ENCODE data around the gene SAV1. TPM values are rescaled to one million over a fixed set of nuclear protein-coding genes. Genes with fewer than 3 reads are reported as not detected.
"Not testable (repeated sequence)": the region's sequence is repeated elsewhere in the genome, so short reads cannot be mapped to it uniquely, and the experiment has no call there.

Gene SAV1
- total RNA-seq (10 to 100 TPM; 28.0 to 31.2 (median 29.2) TPM), polyA plus RNA-seq (20.3 TPM)
- long read RNA-seq, donor 1, transcript SAV1-201 (5 exons, 3,063 nt) = major isoform, 96 of 110 reads
- long read RNA-seq, donor 1, partial matches to known transcripts = 9 of 110 reads
- long read RNA-seq, donor 1, other reads (novel, unspliced or antisense) = 5 of 110 reads
- long read RNA-seq, donor 2, transcript SAV1-201 (5 exons, 3,063 nt) = major isoform, 23 of 29 reads
- long read RNA-seq, donor 2, partial matches to known transcripts = 3 of 29 reads
- long read RNA-seq, donor 2, other reads (novel, unspliced or antisense) = 3 of 29 reads
- long read RNA-seq, donor 3, transcript SAV1-201 (5 exons, 3,063 nt) = major isoform, 7 of 10 reads
- long read RNA-seq, donor 3, partial matches to known transcripts = 1 of 10 reads
- long read RNA-seq, donor 3, other reads (novel, unspliced or antisense) = 2 of 10 reads
- long read RNA-seq, donor 4, transcript SAV1-201 (5 exons, 3,063 nt) = major isoform, 42 of 46 reads
- long read RNA-seq, donor 4, partial matches to known transcripts = 3 of 46 reads
- long read RNA-seq, donor 4, other reads (novel, unspliced or antisense) = 1 of 46 reads

GRCh38 chr14:50667996-50668825, at the start of gene SAV1:
TSS of gene SAV1 (minus strand) at chr14:50668306. CDS start at chr14:50667967, 339 bp downstream.
- Histone ChIP-seq H3K27ac (ENCODE audit: low read length) (peak within 1 kb of the TSS; percentile 99), H3K4me1 (ENCODE audit: control insufficient read depth, insufficient read depth, low read length) (no peaks in the 10 kb centered on the region), H3K4me3 (ENCODE audit: low read length) (peak within 1 kb of the TSS; percentile 97), H3K9me3 (ENCODE audit: control insufficient read depth, low read length) (no peaks in the 10 kb centered on the region), H3K27me3 (ENCODE audit: control insufficient read depth, insufficient read depth) (no peaks in the 10 kb centered on the region)
- WGBS = under 1% methylated on average over 90 of the region's 92 CpGs
- intact Hi-C loops (cut with DNase I) = no loop called here
- ATAC-seq (peak; percentile 96 to 97), DNase-seq (peak; percentile 87 to 94 (median 94))

DNA sequence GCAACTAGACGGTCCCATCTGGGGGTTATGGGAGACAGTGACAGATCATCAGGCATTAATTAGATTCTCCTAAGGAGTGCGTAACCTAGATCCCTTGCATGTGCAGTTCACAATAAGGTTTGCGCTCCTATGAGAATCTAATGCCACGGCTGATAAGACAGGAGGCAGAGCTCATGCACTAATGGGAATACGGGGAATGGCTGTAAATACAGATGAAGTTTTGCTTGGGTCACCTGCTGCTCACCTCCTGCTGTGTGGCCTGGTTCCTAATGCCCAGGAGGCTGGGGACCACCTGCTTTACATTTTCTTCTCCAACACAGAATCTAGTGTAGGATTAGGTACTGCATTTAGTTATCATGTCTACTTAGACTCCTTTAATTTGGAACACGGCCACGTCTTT, 49.7 kb upstream of the SAV1 start:
- no peaks in the 10 kb centered on the region for H3K27me3 ChIP-seq (ENCODE audit: control insufficient read depth, insufficient read depth)
- H3K9me3 ChIP-seq (ENCODE audit: control insufficient read depth, low read length) = no peaks in the 10 kb centered on the region
- no peak overlapping the region for H3K27ac ChIP-seq (ENCODE audit: low read length)
- ATAC-seq = no peak
- no peaks in the 10 kb centered on the region for H3K4me1 ChIP-seq (ENCODE audit: control insufficient read depth, insufficient read depth, low read length)
- whole genome bisulfite sequencing = 59% methylated on average over 7 of the region's 7 CpGs
- H3K4me3 ChIP-seq (ENCODE audit: low read length) = no peak overlapping the region
- intact Hi-C loops (cut with DNase I) = loop anchor here in 2 of 4 donors (10.0 kb wide), 2 partner anchors 103 to 113 kb away; no protein-coding TSS in a partner anchor
- no peak for DNase-seq

DNA sequence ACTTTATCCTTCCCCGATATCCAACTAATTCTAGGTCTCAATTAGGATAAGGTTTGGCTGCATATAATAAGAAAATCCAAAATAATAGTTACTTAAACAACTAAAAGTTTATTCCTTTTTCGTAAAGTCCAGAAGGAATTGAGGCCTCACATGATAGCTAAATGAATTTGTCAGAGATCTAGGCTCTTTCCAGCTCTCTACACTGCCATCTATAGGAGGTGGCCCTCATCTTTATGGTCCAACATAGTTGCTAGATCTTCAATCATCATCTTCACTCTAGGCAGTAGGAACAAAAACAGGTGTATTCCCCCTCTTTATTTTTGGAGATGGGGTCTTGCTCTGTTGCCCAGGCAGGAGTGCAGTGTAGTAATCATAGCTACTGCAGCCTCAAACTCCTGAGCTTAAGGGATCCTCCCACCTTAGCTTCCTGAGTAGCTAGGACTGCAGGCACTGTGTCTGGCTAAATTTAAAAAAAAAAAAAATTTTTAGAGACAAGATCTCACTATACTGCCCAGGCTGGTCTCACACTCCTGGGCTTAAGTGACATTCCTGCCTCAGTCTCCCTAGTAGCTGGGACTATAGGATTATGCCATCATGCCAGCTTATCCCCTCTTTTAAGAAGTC, 46.5 kb upstream of the SAV1 start:
- H3K27me3 ChIP-seq (ENCODE audit: control insufficient read depth, insufficient read depth) = no peaks in the 10 kb centered on the region
- WGBS = 68% methylated on average over 2 of the region's 2 CpGs
- H3K27ac ChIP-seq (ENCODE audit: low read length) = no peak overlapping the region
- no peak for DNase-seq
- H3K4me3 ChIP-seq (ENCODE audit: low read length) = no peak overlapping the region
- no peak for ATAC-seq
- no peaks in the 10 kb centered on the region for H3K9me3 ChIP-seq (ENCODE audit: control insufficient read depth, low read length)
- intact Hi-C loops (cut with DNase I) = loop anchor here in 2 of 4 donors (10.0 kb wide), 2 partner anchors 100 to 110 kb away; no protein-coding TSS in a partner anchor
- H3K4me1 ChIP-seq (ENCODE audit: control insufficient read depth, insufficient read depth, low read length) = no peaks in the 10 kb centered on the region

DNA sequence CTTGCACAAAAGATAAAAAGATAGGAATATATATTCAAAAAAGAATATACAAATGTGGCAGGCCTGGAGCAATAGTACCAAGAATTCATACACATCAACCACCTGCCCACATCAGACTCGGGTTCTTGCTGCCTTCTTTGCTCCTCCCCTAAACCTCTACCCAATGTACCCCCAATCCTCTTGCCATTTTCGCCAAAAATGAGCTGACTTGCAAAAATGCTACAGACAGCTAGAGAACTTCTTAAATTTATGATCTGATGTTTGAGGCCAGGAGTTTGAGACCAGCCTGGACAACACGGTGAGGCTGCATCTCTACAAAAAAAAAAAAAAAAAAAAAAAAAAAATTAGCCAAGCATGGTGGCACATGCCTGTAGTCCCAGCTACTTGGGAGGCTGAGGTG, 42.9 kb upstream of the SAV1 start:
- DNase-seq (no peak), ATAC-seq (no peak)
- Histone ChIP-seq H3K4me3 (ENCODE audit: low read length) (no peak overlapping the region), H3K4me1 (ENCODE audit: control insufficient read depth, insufficient read depth, low read length) (no peaks in the 10 kb centered on the region), H3K27me3 (ENCODE audit: control insufficient read depth, insufficient read depth) (no peaks in the 10 kb centered on the region), H3K27ac (ENCODE audit: low read length) (no peak overlapping the region), H3K9me3 (ENCODE audit: control insufficient read depth, low read length) (no peaks in the 10 kb centered on the region)
- WGBS = 96% methylated on average over 3 of the region's 3 CpGs
- intact Hi-C loops (cut with DNase I) = loop anchor here in 2 of 4 donors (10.0 kb wide), 2 partner anchors 96 to 106 kb away; no protein-coding TSS in a partner anchor

GRCh38 chr14:50705026-50705593, 37.0 kb upstream of the SAV1 start:
- 66% methylated on average over 22 of the region's 22 CpGs for WGBS
- H3K27me3 ChIP-seq (ENCODE audit: control insufficient read depth, insufficient read depth) = no peaks in the 10 kb centered on the region
- intact Hi-C loops (cut with DNase I) = no loop called here
- H3K4me3 ChIP-seq (ENCODE audit: low read length) = no peak overlapping the region
- no peak overlapping the region for H3K27ac ChIP-seq (ENCODE audit: low read length)
- DNase-seq (no peak), ATAC-seq (no peak)
- no peaks in the 10 kb centered on the region for H3K9me3 ChIP-seq (ENCODE audit: control insufficient read depth, low read length)
- H3K4me1 ChIP-seq (ENCODE audit: control insufficient read depth, insufficient read depth, low read length) = no peaks in the 10 kb centered on the region

GRCh38 chr14:50704454-50705010, 36.4 kb upstream of the SAV1 start:
- no peaks in the 10 kb centered on the region for H3K9me3 ChIP-seq (ENCODE audit: control insufficient read depth, low read length)
- ATAC-seq (no peak), DNase-seq (peak in 1 of 3 donors; percentile 53)
- intact Hi-C loops (cut with DNase I) = no loop called here
- 93% methylated on average over 26 of the region's 26 CpGs for WGBS
- H3K4me1 ChIP-seq (ENCODE audit: control insufficient read depth, insufficient read depth, low read length) = no peaks in the 10 kb centered on the region
- no peaks in the 10 kb centered on the region for H3K27me3 ChIP-seq (ENCODE audit: control insufficient read depth, insufficient read depth)
- H3K27ac ChIP-seq (ENCODE audit: low read length) = no peak overlapping the region
- no peak overlapping the region for H3K4me3 ChIP-seq (ENCODE audit: low read length)

GRCh38 chr14:50697659-50698290, 29.7 kb upstream of the SAV1 start:
- DNase-seq (no peak), ATAC-seq (no peak)
- no peaks in the 10 kb centered on the region for H3K9me3 ChIP-seq (ENCODE audit: control insufficient read depth, low read length)
- H3K4me1 ChIP-seq (ENCODE audit: control insufficient read depth, insufficient read depth, low read length) = no peaks in the 10 kb centered on the region
- intact Hi-C loops (cut with DNase I) = no loop called here
- WGBS = 74% methylated on average over 4 of the region's 4 CpGs
- no peak overlapping the region for H3K27ac ChIP-seq (ENCODE audit: low read length)
- H3K27me3 ChIP-seq (ENCODE audit: control insufficient read depth, insufficient read depth) = no peaks in the 10 kb centered on the region
- H3K4me3 ChIP-seq (ENCODE audit: low read length) = no peak overlapping the region

GRCh38 chr14:50694260-50694659, 26.2 kb upstream of the SAV1 start:
- intact Hi-C loops (cut with DNase I) = not testable (repeated sequence)
- WGBS = 96% methylated on average over 3 of the region's 3 CpGs

DNA sequence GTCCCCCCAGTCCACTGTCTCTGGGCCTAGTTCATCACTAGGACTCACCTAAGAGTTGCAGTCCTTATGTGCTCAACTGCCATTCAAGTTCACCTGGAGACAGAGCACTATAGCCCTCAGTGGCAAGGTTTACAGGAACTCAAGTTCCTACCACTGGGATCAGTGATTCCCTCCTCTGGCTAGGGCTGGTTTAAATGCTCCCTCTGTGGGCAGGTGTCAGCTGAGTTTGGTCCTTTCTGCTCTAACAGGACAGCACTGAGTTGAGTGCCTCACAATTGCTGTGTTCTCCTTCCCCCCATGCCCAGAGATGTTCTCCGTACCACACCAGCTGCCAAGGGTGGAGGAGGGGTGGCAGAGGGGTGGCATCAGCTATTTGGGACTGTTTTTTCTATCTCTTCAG, 20.8 kb upstream of the SAV1 start:
- Histone ChIP-seq H3K4me1 (ENCODE audit: control insufficient read depth, insufficient read depth, low read length) (no peaks in the 10 kb centered on the region), H3K27ac (ENCODE audit: low read length) (no peak overlapping the region), H3K27me3 (ENCODE audit: control insufficient read depth, insufficient read depth) (no peaks in the 10 kb centered on the region), H3K9me3 (ENCODE audit: control insufficient read depth, low read length) (no peaks in the 10 kb centered on the region), H3K4me3 (ENCODE audit: low read length) (no peak overlapping the region)
- DNase-seq = no peak
- WGBS = 94% methylated on average over 1 of the region's 1 CpG
- intact Hi-C loops (cut with DNase I) = no loop called here
- ATAC-seq = no peak

More at GRCh38 chr14:50694260-50694659, 26.2 kb upstream of the SAV1 start:
- H3K27me3 ChIP-seq (ENCODE audit: control insufficient read depth, insufficient read depth); H3K4me1 ChIP-seq (ENCODE audit: control insufficient read depth, insufficient read depth, low read length); H3K4me3 ChIP-seq (ENCODE audit: low read length); DNase-seq; ATAC-seq; H3K9me3 ChIP-seq (ENCODE audit: control insufficient read depth, low read length); H3K27ac ChIP-seq (ENCODE audit: low read length): not testable (repeated sequence)

GRCh38 chr14:50679674-50680073, 11.6 kb upstream of the SAV1 start:
- peaks cover 6% of the 10 kb centered on the region for H3K4me1 ChIP-seq (ENCODE audit: control insufficient read depth, insufficient read depth, low read length)
- DNase-seq (no peak), ATAC-seq (no peak)
- H3K27me3 ChIP-seq (ENCODE audit: control insufficient read depth, insufficient read depth) = no peaks in the 10 kb centered on the region
- intact Hi-C loops (cut with DNase I) = no loop called here
- no peaks in the 10 kb centered on the region for H3K9me3 ChIP-seq (ENCODE audit: control insufficient read depth, low read length)
- H3K4me3 ChIP-seq (ENCODE audit: low read length) = no peak overlapping the region
- no peak overlapping the region for H3K27ac ChIP-seq (ENCODE audit: low read length)

Measured in right cardiac atrium (tissue), 5 donors.